ENCODE measurements around the gene MLXIP. TPM values are rescaled to one million over a fixed set of nuclear protein-coding genes. Genes with fewer than 3 reads are reported as not detected.

The MLXIP gene
- total RNA-seq, 1 experiment from 2014 or later, result 46.3 TPM

DNA sequence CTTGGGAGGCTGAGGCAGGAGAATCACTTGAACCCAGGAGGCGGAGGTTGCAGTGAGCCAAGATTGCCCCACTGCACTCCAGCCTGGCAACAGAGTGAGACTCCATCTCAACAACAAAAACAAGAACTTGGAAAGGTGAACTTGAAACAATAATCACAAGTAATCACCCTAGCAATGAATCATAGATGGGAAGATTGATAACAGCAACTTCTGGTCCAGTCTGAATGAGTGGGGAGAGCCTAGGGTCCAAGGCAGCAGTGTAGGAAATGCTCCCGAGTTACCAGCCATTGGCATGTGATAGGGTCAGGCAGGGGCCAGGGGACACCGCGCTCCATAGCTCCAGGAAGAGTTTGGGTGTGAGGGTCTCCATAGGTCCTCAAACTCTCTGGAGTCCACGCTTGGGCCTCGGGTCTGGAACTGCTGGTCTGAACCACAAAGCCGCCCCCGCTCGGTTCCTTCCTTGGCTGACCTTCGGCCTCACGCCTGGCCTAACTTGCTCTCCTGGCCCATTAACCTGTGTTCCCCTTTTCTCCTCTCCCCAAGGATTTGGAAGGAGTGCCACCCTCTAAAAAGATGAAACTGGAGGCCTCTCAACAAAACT is 19.9 kb upstream of the MLXIP start:
- BruUV-seq (replicated peaks), result no TSS peak
- no peak overlapping the region for H3K9ac ChIP-seq (ENCODE audit: low read length)
- H3K9me3 ChIP-seq (ENCODE audit: control insufficient read depth in 1 of 2, insufficient read depth in 1 of 2, low read depth in 1 of 2, low read length in 2 of 2), result no peaks in the 10 kb centered on the region
- H3K4me3 ChIP-seq (replicated peaks in 1 of 2; ENCODE audit: low read depth in 1 of 2, low read length in 2 of 2), result no peak overlapping the region
- intact Hi-C loops (cut with micrococcal nuclease), result no loop called here
- H3K27me3 ChIP-seq (ENCODE audit: insufficient read depth, low read length), result no peaks in the 10 kb centered on the region
- ChIA-PET RAD21 (ENCODE audit: low non-redundant PET in 1 of 2, low total read pairs in 2 of 2, uncharacterized antibody in 2 of 2, unreplicated experiment in 2 of 2) (no interaction called here), POLR2A (no interaction called here), CTCF (no interaction called here)
- no peak for ATAC-seq
- no peak for TF ChIP-seq ZNF274 (IDR thresholded peaks at IDR 0.05; ENCODE audit: low read depth, low read length)
- TF ChIP-seq, protein P1, sequence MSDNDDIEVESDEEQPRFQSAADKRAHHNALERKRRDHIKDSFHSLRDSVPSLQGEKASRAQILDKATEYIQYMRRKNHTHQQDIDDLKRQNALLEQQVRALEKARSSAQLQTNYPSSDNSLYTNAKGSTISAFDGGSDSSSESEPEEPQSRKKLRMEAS (IDR thresholded peaks at IDR 0.05), result no peak
- TF ChIP-seq POLR2A (IDR thresholded peaks at IDR 0.05; ENCODE audit: borderline replicate concordance, extremely low read depth, insufficient read depth, insufficient read length), result no peak
- TF ChIP-seq, protein P2, sequence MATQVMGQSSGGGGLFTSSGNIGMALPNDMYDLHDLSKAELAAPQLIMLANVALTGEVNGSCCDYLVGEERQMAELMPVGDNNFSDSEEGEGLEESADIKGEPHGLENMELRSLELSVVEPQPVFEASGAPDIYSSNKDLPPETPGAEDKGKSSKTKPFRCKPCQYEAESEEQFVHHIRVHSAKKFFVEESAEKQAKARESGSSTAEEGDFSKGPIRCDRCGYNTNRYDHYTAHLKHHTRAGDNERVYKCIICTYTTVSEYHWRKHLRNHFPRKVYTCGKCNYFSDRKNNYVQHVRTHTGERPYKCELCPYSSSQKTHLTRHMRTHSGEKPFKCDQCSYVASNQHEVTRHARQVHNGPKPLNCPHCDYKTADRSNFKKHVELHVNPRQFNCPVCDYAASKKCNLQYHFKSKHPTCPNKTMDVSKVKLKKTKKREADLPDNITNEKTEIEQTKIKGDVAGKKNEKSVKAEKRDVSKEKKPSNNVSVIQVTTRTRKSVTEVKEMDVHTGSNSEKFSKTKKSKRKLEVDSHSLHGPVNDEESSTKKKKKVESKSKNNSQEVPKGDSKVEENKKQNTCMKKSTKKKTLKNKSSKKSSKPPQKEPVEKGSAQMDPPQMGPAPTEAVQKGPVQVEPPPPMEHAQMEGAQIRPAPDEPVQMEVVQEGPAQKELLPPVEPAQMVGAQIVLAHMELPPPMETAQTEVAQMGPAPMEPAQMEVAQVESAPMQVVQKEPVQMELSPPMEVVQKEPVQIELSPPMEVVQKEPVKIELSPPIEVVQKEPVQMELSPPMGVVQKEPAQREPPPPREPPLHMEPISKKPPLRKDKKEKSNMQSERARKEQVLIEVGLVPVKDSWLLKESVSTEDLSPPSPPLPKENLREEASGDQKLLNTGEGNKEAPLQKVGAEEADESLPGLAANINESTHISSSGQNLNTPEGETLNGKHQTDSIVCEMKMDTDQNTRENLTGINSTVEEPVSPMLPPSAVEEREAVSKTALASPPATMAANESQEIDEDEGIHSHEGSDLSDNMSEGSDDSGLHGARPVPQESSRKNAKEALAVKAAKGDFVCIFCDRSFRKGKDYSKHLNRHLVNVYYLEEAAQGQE (IDR thresholded peaks at IDR 0.05; ENCODE audit: low read depth), result no peak
- no peak for TF ChIP-seq CBX3 (IDR thresholded peaks at IDR 0.05; ENCODE audit: low read depth)
- TF ChIP-seq, protein P3, sequence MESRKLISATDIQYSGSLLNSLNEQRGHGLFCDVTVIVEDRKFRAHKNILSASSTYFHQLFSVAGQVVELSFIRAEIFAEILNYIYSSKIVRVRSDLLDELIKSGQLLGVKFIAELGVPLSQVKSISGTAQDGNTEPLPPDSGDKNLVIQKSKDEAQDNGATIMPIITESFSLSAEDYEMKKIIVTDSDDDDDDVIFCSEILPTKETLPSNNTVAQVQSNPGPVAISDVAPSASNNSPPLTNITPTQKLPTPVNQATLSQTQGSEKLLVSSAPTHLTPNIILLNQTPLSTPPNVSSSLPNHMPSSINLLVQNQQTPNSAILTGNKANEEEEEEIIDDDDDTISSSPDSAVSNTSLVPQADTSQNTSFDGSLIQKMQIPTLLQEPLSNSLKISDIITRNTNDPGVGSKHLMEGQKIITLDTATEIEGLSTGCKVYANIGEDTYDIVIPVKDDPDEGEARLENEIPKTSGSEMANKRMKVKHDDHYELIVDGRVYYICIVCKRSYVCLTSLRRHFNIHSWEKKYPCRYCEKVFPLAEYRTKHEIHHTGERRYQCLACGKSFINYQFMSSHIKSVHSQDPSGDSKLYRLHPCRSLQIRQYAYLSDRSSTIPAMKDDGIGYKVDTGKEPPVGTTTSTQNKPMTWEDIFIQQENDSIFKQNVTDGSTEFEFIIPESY (IDR thresholded peaks at IDR 0.05; ENCODE audit: extremely low read depth, insufficient replicate concordance, low read length), result no peak
- TF ChIP-seq POLR2AphosphoS5 (IDR thresholded peaks at IDR 0.05; ENCODE audit: low read depth, low read length), result no peak
- no peak for TF ChIP-seq ZFX (IDR thresholded peaks at IDR 0.05)
- no peak for TF ChIP-seq EGR1 (IDR thresholded peaks at IDR 0.05; ENCODE audit: low read depth)
- no peak for TF ChIP-seq YY1 (IDR thresholded peaks at IDR 0.05; ENCODE audit: extremely low read depth, insufficient replicate concordance, low read depth, low read length)
- no peak for TF ChIP-seq ATF3 (IDR thresholded peaks at IDR 0.05)
- no peak for TF ChIP-seq EZH2phosphoT487 (IDR thresholded peaks at IDR 0.05; ENCODE audit: borderline replicate concordance)
- no peak for TF ChIP-seq JUND (IDR thresholded peaks at IDR 0.05)
- no peak for TF ChIP-seq FOSL1 (IDR thresholded peaks at IDR 0.05; ENCODE audit: low read depth)
- TF ChIP-seq CEBPB (IDR thresholded peaks at IDR 0.05; ENCODE audit: low read depth), result no peak
- TF ChIP-seq ELF1 (IDR thresholded peaks at IDR 0.05; ENCODE audit: borderline replicate concordance, low read depth), result no peak
- TF ChIP-seq, protein P4, sequence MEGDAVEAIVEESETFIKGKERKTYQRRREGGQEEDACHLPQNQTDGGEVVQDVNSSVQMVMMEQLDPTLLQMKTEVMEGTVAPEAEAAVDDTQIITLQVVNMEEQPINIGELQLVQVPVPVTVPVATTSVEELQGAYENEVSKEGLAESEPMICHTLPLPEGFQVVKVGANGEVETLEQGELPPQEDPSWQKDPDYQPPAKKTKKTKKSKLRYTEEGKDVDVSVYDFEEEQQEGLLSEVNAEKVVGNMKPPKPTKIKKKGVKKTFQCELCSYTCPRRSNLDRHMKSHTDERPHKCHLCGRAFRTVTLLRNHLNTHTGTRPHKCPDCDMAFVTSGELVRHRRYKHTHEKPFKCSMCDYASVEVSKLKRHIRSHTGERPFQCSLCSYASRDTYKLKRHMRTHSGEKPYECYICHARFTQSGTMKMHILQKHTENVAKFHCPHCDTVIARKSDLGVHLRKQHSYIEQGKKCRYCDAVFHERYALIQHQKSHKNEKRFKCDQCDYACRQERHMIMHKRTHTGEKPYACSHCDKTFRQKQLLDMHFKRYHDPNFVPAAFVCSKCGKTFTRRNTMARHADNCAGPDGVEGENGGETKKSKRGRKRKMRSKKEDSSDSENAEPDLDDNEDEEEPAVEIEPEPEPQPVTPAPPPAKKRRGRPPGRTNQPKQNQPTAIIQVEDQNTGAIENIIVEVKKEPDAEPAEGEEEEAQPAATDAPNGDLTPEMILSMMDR (IDR thresholded peaks at IDR 0.05 in 2 of 3, conservative IDR thresholded peaks at IDR 0.05 in 1 of 3; ENCODE audit: borderline replicate concordance in 1 of 3, insufficient read depth in 1 of 3, low read depth in 2 of 3, low read length in 2 of 3), result no peak
- no peak for TF ChIP-seq SRF (IDR thresholded peaks at IDR 0.05; ENCODE audit: low read depth)
- peaks cover 18 to 24% of the 10 kb centered on the region in 2 experiments for H3K4me1 ChIP-seq (ENCODE audit: control insufficient read depth in 1 of 2, insufficient read depth in 2 of 2, low read length in 2 of 2)
- no peak overlapping the region for H2AFZ ChIP-seq (ENCODE audit: low read depth, low read length, poor library complexity, severe bottlenecking)
- peaks cover 17% of the 10 kb centered on the region in 2 experiments for H3K36me3 ChIP-seq (ENCODE audit: control insufficient read depth in 1 of 2, insufficient read depth in 2 of 2, low read length in 2 of 2)
- H3K27ac ChIP-seq (ENCODE audit: low read depth, low read length), result no peak overlapping the region
- no peaks in the 10 kb centered on the region for H3K79me2 ChIP-seq (ENCODE audit: insufficient read depth, low read length)
- H4K20me1 ChIP-seq (ENCODE audit: insufficient read depth), result no peaks in the 10 kb centered on the region
- no peak for DNase-seq (ENCODE audit: low read depth, low spot score)
- no peaks in the 10 kb centered on the region for H3K9me2 ChIP-seq (ENCODE audit: insufficient read depth)
- H3K4me2 ChIP-seq (ENCODE audit: low read length), result no peak overlapping the region

Data from HCT116 (cell line).